ENCODE data around the gene RAPSN.

- no peak for TF ChIP-seq CTCF (IDR thresholded peaks at IDR 0.05; ENCODE audit: low read length)
- TF ChIP-seq EZH2 (IDR thresholded peaks at IDR 0.05; ENCODE audit: borderline replicate concordance, low read length) = no peak
These were observed 20.6 kb upstream of the RAPSN start for GRCh38 chr11:47469361-47470179.

Data from OCI-LY1 (cell line).